Stimulated activated CD4-positive, alpha-beta T cell treated with anti-CD3 and anti-CD28 coated beads, Interleukin-12 subunit alpha, Interleukin-12 subunit beta, amount 100 ng/mL, for 24 hours (primary cell): ENCODE data around the gene RPS6KA1.

Source experiments
- DNase-seq, 2 experiments: peaks; one replicate each; pipeline ENCODE4 v3.0.0-alpha.2; 2020; ENCODE audit warnings: low read depth in 2 of 2

RPS6KA1 gene

DNA sequence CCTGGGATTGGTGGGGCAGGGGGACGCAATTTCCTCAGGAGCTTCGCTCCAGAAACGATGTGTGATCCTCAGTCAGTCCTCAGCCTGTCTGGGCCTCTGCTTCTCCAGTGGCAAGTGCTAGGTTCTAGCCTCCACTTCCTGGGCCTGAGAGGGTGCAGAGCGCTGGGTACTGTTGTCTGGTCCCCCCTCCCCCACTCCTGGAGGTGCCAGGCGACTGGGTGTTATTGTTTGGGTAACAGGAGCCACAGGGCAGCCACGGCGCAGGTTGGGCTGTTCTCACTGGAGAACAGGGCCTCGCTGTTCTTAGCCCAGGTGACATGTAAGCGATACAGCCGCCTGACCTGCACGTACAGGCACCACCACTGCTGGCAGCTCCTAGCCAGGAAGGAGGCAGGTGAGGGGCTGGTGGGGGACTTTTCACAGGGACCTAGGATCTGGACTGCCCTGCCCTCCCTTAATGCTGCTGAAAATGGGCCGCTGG is 2.1 kb downstream of the RPS6KA1 start:
- no peak for DNase-seq

DNA sequence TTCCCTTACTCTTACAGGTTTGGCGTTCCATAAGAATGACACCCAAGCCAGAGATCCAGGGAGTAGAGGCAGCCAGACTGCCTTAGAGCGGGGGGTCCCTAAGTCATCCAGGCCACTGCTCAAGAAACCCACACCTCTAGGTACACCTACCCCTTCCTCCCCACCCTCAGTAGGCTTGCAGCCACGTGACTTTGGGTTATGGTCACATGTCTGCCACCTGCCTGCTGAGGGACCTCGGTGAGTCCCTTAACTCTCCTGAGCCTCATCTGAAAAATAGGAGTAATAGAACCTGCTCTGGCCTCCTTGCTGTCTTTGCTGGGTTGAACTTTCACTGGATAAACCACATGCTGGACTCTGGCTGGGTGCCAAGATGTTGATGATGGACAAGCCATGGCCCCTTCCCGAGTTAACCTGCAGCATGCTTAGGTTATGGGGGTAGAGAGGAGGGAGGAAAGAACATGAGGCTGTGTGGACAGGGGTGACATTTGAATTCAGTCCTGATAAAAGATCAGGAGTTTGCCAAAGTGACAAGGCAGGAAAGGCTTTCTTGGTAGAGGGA is 4.5 kb downstream of the RPS6KA1 start:
- no peak for DNase-seq

DNA sequence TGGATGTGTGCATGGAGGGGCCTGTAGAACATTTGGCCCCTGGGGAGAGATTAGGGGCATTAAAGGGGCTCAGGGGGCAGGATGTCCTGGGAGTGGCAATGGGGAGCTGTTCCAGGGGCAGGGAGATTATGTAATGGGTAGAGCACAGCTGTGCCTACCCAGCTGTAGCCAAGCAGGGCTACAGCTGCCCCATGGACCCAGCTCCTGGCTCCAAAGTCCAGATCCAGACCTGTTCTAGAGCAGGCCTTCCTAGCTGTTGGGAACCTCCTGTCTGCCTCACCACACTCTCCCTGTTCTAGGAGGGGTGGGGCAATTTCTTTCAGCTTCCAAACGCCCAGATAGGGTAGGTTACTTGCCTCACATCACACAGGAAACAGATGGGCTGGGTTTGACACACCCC is 5.6 kb downstream of the RPS6KA1 start:
- no peak for DNase-seq

DNA sequence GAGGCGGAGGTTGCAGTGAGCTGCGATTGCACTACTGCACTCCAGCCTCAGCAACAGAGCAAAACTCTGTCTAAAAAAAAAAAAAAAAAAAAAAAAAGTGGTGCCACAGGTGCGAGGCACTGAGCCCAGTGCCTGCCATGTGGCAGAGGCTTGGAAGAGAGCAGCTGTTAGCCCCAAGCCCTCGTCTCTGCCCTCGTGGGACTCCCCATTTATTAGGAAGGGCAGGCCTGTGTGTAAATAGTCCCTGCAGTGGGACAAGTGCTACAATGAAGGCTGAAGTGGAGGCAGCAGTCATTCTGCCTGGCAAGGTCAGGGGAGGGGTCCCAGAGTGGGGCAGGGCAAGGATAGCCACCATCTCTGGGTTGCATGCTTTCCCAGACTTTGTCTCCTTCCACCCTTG is 6.5 kb downstream of the RPS6KA1 start:
- DNase-seq = no peak

DNA sequence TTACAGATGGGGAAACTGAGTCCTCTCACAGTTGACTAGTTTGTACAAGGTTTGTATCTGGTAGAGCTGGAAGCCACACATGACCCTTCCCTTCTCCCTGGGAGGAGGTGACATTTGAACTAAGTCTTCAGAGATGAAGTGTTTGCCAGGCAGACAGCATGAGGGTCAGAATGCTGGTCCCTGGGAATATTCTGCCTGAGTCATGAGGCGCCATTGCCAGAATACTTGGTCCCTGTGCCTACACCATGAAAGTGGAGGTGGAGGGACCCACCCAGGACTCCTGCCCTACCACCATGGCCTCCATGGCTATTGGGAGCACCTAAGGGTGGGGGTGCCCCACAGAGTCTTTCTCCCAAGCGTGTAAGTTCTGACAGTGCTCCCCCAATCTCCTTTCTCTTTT is 7.0 kb downstream of the RPS6KA1 start:
- no peak for DNase-seq

DNA sequence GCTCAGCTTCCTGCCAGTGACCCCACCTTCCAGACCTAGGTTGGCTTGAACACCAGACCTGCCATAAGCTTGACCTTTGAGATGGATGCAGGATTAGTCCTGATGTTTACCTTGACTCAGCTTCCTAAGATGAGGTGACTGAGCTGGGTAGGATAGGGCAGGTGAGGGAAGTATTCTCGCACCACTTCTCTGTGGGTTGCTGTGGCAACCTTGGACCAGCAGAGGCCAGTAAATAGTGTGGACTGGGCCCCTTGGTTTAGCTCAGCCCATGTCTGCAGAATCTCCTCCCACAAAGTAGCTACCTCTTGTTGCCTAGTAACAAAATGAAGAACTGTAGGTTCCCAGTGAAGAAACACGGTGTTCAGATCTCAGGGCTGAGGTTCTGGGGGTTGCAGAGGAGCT is 8.4 kb downstream of the RPS6KA1 start:
- no peak for DNase-seq

DNA sequence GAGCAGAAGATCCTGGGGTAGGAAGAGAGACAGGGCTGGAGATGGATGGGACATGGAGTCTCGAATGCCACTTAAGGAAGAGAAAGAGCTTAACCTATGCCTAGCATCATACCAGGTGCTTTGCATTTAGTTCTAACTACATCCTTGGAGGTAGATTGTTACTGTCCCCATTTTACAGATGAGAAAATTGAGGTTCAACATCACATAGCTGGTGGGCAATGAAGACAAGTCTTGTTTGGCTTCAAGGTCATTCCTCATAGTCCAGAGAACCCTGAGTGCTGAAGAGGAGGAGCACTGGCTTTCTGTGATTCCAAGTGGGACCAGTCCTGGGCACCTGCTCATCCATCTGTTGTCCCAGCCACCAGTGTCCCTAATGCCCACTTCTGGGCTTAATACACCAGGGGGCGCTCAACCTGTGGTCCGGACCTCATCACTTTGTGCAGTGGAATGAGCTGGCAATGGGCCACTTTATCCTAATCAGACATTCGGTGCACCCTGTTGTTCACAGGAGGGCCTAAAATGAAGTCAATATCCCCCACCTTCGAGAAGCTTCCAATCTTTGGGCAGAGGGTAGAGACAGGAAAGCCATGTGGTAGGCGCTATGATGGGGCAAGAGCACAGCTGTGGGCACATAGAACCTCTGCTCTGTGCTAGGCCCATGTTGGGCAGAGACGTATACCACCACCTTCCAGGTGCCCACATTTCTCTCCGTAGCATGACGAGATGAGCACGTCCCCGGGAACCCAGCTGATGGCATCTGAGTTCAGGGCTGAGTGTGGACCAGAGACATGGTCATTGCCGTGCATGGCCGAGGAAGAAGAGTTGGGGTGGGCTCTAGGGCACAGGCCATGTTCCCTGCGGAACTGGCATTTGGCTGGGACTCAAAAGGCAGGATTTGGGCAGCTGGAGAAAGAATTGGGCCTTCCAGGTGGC is 9.2 kb downstream of the RPS6KA1 start:
- peak in 1 of 2 experiments; percentile 55 for DNase-seq

DNA sequence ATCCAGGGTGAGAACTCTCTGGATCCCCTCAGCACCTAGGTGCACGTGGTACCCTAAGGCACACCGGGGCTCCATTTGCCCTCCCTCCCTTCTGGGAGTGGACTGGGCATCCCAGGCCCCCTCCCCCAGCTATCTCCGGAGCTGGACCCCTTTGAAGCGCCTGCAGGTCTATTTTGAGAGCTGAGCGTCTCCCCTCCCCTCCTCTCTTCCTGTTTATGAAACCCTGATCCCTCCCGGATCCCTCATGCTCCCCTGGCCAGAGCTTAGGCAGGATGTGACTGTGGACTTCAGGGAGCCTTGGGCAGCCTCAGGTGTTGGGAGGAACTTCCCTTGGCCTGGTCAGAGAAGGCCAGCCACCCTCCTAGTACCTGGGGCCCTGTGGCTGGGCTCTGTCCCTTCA is 10.2 kb downstream of the RPS6KA1 start:
- no peak for DNase-seq

DNA sequence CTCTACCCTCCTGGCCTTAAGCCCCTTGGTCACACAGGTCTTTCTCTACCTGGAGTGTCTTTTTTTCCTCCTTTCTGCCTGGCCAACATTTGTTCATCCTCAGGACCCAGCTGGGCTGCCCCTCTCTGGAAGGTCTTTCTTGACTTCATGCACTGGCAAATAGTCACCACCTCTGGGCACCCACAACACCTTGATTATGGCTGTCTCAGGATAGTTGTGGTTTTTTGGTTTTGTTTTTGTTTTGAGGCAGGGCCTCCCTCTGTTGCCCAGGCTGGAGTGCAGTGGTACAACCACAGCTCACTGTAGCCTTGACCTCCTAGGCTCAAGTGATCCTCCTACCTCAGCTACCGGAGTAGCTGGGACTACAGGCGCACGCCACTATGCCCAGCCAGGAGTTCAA is 10.8 kb downstream of the RPS6KA1 start:
- DNase-seq = no peak

DNA sequence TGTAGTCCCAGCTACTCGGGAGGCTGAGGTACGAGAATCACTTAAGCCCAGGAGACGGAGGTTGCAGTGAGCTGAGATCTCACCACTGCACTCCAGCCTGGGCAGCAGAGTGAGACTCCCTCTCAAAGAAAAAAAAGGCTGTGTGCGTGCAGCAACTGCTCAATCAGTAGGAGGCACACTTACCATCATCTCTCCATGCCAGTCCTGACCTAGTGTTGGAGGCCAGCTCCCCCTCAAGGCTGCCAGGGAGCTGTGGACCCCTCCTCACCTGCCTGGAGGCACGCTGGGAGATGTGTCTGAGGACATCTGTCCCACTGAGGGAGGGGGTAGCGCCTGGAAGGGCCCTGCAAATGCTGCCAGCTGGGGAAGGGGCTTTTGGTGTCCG is 11.9 kb downstream of the RPS6KA1 start:
- no peak for DNase-seq

DNA sequence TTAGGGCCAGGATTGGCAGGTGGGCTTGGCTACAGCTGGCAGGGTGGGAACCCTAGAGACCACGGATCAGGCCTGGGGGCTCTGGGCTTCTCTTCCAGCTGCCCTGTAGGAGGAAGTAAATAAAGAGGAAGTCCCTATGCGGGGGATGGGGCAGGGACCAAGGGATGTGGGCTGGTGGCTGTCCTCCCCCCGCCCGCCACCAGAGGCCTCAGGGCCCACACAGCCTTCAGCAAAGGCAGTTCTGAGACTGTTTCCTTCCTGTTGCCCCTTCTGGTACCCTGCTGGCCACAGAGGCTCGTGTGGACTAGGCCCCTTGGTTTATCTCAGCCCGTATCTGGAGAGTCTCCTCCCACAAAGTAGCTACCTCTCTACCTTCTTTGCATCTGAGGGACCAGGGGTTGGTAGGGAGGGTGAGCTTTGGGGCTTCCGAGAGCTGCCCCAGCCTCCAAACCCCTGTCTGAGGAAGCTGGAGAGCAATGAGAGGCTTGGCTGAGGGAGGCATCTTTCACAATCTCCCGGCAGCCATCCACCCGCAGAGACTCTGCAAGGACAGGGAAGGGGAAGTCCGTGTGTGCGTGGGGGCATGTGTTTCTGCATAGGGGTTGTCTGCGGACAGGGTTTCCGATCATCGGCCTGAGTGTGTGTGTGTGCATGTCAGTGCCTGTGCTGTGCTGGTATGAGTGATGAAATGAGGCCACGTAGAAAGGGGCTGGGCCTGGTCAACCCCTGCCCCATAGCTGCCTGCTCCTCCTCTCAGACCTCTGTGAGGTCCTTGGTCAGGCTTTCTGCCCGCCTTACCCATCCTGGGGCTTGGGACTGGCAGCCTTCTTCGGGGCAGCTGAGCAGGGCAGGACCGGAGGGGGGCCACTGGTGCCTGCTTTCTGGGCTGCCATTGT is 12.5 kb downstream of the RPS6KA1 start:
- DNase-seq = peak in 1 of 2 experiments; percentile 74

DNA sequence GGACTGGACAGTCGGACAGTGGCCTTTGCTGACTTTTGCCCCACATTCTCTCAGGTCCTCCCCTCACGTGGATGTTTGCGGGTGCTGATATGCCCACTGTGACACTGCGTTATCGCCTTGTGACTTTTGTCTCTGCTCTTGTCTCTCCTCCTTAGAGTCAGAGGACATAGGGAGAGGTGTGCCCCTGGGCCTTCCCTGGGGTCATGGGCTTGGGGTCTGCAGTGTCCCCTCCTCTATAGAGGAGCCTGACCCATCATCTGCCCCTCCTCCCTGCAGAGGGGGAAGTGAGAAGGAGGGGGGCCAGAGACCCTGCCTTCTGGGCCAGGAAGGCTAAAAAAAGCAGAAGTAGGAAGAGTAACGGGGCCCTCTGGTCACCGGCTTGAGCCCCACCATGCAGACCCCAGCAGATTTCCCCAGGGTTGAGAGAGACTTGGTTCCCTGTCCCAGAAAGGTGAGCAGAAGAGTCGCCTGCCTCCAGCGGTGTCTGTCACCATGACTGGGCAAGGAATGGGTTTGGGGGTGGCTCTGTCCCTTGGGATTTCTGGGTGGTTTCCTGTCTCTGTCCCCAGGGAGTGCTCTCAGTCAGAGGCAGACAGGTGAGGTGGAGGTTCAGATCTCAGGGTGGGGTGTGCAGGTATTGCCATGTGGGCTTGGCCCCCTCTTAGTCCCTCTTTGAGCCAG is 13.3 kb downstream of the RPS6KA1 start:
- no peak for DNase-seq

DNA sequence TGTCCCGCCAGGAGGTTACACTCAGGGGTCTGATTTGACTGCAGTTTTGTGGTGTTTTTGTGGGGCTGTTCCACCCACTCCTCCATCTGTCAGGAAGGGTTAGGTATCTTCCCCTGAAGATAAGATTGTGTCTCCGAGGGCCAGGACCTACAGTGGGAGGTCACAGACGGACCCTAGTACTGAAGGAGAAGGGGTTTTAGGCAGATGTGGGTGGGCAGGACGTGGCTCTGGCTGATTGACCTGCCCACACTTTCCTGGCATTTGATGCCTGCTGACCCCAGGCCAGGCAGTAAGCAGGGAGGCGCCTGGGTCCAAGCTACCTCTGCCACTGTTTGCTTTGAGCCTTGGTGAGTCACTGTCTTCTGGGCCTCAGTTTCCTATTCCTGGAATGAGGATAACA is 13.9 kb downstream of the RPS6KA1 start:
- DNase-seq = no peak

DNA sequence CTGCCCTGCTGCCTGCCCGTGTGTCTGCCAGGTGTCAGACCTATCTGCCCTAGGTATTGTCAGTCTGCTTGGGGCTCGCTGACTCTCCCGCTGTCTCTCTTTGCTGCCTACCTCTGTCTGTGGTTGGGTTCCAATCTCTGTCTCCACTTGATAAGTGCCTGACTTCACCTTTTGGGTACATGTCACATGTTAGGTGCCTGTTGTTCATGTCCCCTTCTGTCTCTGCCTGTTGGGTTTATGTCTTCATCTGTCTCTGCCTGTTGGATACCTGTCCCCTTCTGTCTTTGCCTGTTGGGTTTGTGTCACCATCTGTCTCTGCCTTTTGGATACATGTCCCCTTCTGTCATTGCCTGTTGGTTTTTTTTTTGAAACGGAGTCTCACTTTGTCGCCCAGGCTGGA is 14.6 kb downstream of the RPS6KA1 start:
- DNase-seq = no peak

DNA sequence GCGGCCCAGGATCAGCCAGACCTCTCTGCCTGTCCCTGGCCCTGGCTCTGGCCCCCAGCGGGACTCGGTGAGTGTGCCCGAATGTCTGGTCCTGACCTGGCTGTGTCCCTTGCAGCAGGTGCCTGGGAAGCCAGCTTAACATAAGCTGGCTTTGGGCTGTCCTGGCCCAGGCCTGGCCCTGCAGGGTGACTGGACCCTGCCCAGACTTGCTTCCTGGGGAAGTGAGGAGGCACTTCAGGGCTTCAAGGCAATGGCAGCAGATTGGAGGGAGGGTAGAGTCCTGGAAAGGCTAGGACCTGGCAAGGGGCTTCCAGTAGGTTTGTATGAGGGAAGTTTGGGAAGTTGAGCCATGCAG is 16.4 kb downstream of the RPS6KA1 start:
- no peak for DNase-seq

DNA sequence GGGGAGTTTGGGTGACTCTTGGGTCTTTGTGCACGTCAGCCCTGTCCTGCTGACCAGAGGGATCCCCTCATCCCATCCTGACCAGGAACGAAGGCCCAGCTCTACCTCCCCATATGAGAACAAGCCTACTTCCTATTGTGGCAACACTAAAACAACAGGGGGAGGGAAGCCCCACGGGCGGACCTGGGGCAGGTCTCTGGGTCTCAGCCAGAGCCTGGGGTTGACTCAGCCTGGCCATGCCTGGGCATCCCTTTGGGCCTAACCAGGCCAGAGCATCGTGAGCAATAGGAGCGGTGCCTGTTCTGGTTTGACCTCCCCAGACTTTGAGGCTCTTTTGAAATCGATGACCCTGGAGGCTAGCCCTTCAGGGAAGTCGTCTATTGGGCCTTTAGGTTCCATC is 16.8 kb downstream of the RPS6KA1 start:
- DNase-seq = no peak

DNA sequence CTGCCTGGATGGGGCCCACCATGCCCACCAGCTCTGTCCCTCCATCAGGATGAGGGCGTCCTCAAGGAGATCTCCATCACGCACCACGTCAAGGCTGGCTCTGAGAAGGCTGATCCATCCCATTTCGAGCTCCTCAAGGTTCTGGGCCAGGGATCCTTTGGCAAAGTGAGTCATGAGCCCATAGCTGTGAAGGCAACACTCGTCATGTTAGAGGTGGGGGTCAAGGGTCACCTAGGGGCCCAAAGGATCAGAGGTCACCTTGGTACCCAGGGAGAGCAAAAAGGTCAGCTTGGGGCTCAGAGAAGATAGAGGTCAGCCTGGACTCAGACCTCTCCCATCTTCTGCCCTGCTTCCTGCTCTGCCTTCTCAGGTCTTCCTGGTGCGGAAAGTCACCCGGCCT is 17.3 kb downstream of the RPS6KA1 start:
- no peak for DNase-seq

DNA sequence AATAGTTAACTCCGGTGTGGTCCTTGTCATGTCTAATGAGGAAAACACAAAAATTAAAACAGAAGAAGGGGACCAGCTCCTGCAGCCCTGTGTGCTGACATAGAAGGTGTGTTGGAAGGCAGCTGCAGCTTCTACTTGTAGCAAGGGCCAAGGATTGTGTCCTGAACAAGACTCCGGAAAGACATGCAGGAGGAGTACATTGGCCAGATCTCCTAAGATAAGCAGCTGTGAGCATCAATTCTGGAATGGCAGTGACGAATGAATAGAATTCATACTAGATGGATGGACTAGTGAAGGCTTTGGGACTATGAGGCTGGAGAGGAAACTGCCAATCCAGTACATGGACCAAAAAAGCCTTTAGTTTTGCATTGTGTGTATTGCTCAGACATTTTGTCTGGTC is 19.3 kb downstream of the RPS6KA1 start:
- DNase-seq = no peak

DNA sequence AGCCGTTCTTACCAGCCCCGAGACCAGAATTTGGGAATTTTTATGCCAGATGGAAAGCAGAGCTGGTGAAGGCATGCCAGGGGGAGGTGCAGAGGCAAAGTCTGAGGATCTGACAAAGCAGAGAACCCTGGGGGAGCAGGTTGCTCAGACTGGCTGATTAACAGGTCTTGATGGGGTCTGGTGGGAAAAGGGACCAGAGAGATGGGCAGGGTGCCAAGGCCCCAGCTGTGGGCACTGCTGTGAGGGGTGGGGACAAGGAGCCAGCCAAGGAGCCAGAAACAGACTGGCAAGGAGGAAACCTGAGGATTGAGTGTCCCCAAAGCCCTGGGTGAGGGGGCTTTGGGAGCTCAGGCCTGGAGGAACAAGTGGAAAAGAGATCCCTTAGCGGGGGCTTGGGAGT is 21.4 kb downstream of the RPS6KA1 start:
- DNase-seq = no peak

DNA sequence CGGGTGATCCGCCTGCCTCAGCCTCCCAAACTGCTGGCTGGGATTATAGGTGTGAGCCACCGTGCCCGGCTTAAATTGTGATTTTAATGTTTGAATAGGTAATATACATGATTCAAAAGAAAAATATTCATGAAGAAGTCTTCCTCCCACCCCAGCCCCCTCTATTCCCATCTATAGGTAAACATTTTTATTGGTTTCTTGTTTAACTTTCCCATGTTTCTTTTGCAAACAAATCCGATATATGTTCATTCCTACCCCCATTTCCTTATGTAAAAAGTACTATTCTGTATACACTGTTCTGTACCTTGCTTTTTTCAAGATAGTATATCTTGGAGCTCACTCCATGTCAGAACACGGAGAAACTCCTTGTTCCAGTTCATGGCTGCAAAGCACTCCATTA is 23.2 kb downstream of the RPS6KA1 start:
- no peak for DNase-seq

DNA sequence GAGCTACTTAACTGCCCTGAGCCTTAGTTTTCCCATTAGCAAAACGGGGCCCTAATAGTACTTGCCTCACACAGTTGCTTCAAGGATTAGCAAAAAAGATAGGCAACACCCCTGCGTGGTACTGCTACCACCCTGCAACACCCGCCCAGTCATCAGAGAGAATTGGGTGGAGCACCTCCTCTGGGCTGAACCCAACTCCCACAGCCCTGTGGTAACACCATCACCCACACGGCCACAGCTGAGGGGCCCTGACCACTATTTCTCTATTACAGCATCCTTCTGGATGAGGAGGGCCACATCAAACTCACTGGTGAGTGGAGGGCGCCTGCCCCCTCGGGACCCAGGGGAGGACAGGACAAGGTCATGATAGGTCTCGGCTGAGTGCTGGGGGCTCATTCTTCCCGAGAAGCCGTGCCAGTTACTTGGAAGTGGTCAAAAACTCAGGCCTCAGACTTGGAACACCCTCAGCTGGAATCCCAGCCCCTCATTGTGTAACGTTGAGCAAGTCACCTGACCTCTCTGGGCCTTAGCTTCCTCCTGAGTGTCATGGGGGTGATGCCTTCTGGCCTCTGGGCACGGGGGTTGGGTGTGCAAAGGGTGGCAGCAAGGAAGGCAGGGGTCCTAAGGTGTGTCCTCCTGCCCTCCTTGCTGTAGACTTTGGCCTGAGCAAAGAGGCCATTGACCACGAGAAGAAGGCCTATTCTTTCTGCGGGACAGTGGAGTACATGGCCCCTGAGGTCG is 24.6 kb downstream of the RPS6KA1 start:
- no peak for DNase-seq
